Esophagus muscularis mucosa (tissue), 4 donors: ENCODE measurements around the gene SIX3. TPM values are rescaled to one million over a fixed set of nuclear protein-coding genes. Genes with fewer than 3 reads are reported as not detected.

Experiments used
- DNase-seq: peaks from one replicate; pipeline ENCODE4 v3.0.0-alpha.2; 2017; ENCODE audit errors: extremely low spot score
- H3K27ac ChIP-seq, 4 donors: fragments of 200-600 bp; sonication (generic); replicated peaks in 1 of 4; 1 replicate in 3 of 4; 2 replicates in 1 of 4; pipeline ENCODE4 v1.5.1; 2016 to 2019; ENCODE audit warnings: mild to moderate bottlenecking in 1 of 4
- H3K27me3 ChIP-seq, 4 donors: fragments of 200-600 bp; sonication (generic); one replicate each; pipeline versions ENCODE4 v1.5.1 to v1.6.0; 2016 to 2019
- H3K36me3 ChIP-seq, 4 donors: fragments of 200-600 bp; sonication (generic); one replicate each; pipeline ENCODE4 v1.5.1; 2016 to 2019
- H3K4me1 ChIP-seq, 4 donors: fragments of 200-600 bp; sonication (generic); one replicate each; pipeline ENCODE4 v1.5.1; 2016 to 2019
- H3K4me3 ChIP-seq, 4 donors: fragments of 200-600 bp; sonication (generic); 1 replicate in 2 of 4; 2 replicates in 2 of 4; pipeline ENCODE4 v1.5.1; 2016 to 2019; ENCODE audit warnings: mild to moderate bottlenecking in 4 of 4, moderate library complexity in 1 of 4
- H3K9me3 ChIP-seq, 4 donors: fragments of 200-600 bp; sonication (generic); 1 replicate in 3 of 4; 2 replicates in 1 of 4; pipeline ENCODE4 v1.5.1; 2016 to 2019
- EP300 ChIP-seq: sonication (generic); formaldehyde crosslinking; IDR thresholded peaks from one replicate; pipeline ENCODE4 v1.6.1; 2017; ENCODE audit warnings: antibody characterized with exemption
- POLR2A ChIP-seq: fragments of 450-650 bp; IDR thresholded peaks from one replicate; pipeline ENCODE4 v1.6.1; 2017; ENCODE audit warnings: antibody characterized with exemption, moderate library complexity, mild to moderate bottlenecking, low read depth
- POLR2AphosphoS5 ChIP-seq, 2 donors: sonication (generic); formaldehyde crosslinking; IDR thresholded peaks; one replicate each; pipeline ENCODE4 v1.6.1; 2017; ENCODE audit warnings: antibody characterized with exemption in 2 of 2
- WGBS: methylation state at CpG from one replicate; pipeline ENCODE4 v1.1.5; 2018; 5-methylcytosine and 5-hydroxymethylcytosine counted together
- intact Hi-C: fragments of 100-400 bp; cut with DNase I; formaldehyde crosslinking; loops from one replicate; pipeline ENCODE4 v1.15.1; 2023
- small RNA-seq, 3 donors: library from RNA; depleted of rRNA; stranded (forward); fragments of <200 nt; gene quantifications; one replicate each; pipeline ENCODE3, GENCODE V24; 2016
- total RNA-seq, 4 donors: library from RNA; depleted of rRNA; stranded (reverse); fragments of >200 nt; gene quantifications; one replicate each; pipeline versions ENCODE4 v1.1.0 to v1.2.1, GENCODE V29; 2016
- TF ChIP-seq, protein P1 (sequence below), 3 experiments: fragments of 200-600 bp in 2 of 3; fragments of 450-650 bp in 1 of 3; sonication (generic) in 2 of 3; IDR thresholded peaks; one replicate each; pipeline ENCODE4 v1.5.1; 2017 to 2019; ENCODE audit warnings: antibody characterized with exemption in 3 of 3, mild to moderate bottlenecking in 2 of 3, moderate library complexity in 1 of 3

Gene SIX3
- total RNA-seq, 4 donors from 2014 or later = 0.11 to 0.42 (median 0.18) TPM

DNA sequence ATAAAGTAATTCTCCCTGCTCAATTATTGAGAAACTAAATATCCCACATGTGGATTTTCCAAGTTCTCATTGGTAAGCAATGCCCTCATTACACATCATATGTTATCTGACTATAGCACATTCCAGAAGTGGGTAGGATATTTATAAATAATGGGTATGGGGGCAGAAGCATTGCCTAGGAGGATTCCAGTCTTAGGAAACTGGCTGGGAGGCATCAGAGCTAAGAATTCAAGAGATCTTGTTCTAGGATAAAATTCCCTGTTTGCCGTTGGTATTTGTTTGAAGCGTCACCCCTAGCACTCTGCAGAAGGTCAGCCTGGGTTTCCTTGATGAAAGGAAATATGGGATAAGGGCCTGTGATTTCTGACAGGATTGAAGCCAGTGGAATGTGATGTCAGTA, 47.7 kb downstream of the SIX3 start:
- 78% methylated on average over 2 of the region's 2 CpGs for WGBS

DNA sequence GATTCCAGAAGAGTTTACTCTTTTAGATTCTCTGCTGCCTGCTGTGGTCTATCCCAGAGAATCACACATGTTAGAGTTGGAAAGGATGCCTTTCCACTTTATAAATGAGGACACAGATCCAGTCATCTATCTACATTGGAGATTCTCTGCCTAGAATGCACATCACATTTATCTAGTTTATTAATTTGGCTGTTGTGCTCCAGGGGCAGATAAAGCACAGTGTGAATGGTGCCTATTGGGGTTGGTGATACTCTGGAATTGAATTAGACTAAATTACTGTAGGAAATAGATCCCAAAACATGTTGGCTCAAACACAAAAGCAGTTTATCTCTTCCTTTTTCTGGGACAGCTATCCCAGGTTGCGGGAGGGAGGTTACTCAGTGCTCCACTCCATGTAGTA, 52.9 kb downstream of the SIX3 start:
- no peak overlapping the region for H3K27ac ChIP-seq
- H3K4me3 ChIP-seq = no peak overlapping the region
- DNase-seq = no peak
- H3K36me3 ChIP-seq = no peaks in the 10 kb centered on the region
- peaks cover 0 to 17% (median 7%) of the 10 kb centered on the region in 4 donors for H3K9me3 ChIP-seq
- H3K4me1 ChIP-seq = no peaks in the 10 kb centered on the region
- 92% methylated on average over 1 of the region's 1 CpG for WGBS
- intact Hi-C loops = no loop called here
- TF ChIP-seq EP300 = no peak
- TF ChIP-seq, protein P1, sequence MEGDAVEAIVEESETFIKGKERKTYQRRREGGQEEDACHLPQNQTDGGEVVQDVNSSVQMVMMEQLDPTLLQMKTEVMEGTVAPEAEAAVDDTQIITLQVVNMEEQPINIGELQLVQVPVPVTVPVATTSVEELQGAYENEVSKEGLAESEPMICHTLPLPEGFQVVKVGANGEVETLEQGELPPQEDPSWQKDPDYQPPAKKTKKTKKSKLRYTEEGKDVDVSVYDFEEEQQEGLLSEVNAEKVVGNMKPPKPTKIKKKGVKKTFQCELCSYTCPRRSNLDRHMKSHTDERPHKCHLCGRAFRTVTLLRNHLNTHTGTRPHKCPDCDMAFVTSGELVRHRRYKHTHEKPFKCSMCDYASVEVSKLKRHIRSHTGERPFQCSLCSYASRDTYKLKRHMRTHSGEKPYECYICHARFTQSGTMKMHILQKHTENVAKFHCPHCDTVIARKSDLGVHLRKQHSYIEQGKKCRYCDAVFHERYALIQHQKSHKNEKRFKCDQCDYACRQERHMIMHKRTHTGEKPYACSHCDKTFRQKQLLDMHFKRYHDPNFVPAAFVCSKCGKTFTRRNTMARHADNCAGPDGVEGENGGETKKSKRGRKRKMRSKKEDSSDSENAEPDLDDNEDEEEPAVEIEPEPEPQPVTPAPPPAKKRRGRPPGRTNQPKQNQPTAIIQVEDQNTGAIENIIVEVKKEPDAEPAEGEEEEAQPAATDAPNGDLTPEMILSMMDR (IDR thresholded peaks at IDR 0.05) = no peak
- no peak for TF ChIP-seq POLR2A
- TF ChIP-seq POLR2AphosphoS5 (IDR thresholded peaks at IDR 0.05) = no peak
- H3K27me3 ChIP-seq = peaks cover 0 to 76% (median 7%) of the 10 kb centered on the region in 4 donors

More for the DNA sequence above, 47.7 kb downstream of the SIX3 start:
- Histone ChIP-seq H3K4me3 (no peak overlapping the region), H3K27me3 (peaks cover 0 to 55% (median 0%) of the 10 kb centered on the region in 4 donors), H3K27ac (no peak overlapping the region), H3K9me3 (peaks cover 0 to 32% (median 20%) of the 10 kb centered on the region in 4 donors), H3K36me3 (no peaks in the 10 kb centered on the region), H3K4me1 (no peaks in the 10 kb centered on the region)
- TF ChIP-seq, protein P1 (IDR thresholded peaks at IDR 0.05) = no peak
- TF ChIP-seq POLR2A = no peak
- TF ChIP-seq EP300 = no peak
- TF ChIP-seq POLR2AphosphoS5 (IDR thresholded peaks at IDR 0.05) = no peak
- intact Hi-C loops = no loop called here
- no peak for DNase-seq

Small RNA genes within 50 kb of the gene (small RNA-seq; reads per million reads assigned to genes)
- gene RF02246 (0 reads per million in 3 donors), gene RF02247 (0 reads per million in 3 donors), gene RF02248 (0 reads per million in 3 donors), gene RF02250 (0 reads per million in 3 donors), gene RF02251 (0 reads per million in 3 donors), gene RF02252 (0 reads per million in 3 donors)

Other genes starting within 250 kb of the SIX3 start
- 1 to 10 TPM in 3 of 4 donors, under 1 TPM in 1; under 0.01 to 1.9 (median 1.5) TPM for gene SIX2, start 67.8 kb downstream of the SIX3 start, total RNA-seq